Measurements from ENCODE around the gene SIAH3.

DNA sequence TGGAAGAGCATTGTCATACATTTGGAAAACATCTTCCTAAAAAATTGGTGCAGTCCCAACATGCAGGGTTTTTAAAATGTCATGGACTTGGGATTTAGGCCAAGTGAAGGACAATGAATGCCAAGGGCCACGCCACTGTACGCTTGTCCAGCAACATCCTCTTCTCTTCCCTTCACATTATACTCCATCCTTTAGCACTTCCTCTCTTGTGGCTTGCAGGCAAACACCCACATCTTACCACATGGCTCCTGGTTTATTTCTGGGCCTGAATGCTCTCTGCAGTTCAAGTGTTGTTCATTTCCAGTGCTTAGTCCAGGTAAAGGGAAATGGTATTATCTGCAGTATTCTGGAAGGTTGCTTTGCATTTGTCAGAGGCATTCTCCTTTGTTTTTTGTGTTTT lies 104.5 kb downstream of the SIAH3 start:
- no peak for TF ChIP-seq SP1 (IDR thresholded peaks at IDR 0.05; ENCODE audit: low read depth, low read length)
- TF ChIP-seq ZZZ3 (IDR thresholded peaks at IDR 0.05; ENCODE audit: control insufficient read depth, insufficient read length, low read depth), result no peak
- TF ChIP-seq FOS (IDR thresholded peaks at IDR 0.05; ENCODE audit: borderline replicate concordance, extremely low read depth, insufficient read length), result no peak
- TF ChIP-seq KDM1A (IDR thresholded peaks at IDR 0.05; ENCODE audit: borderline replicate concordance), result no peak
- TF ChIP-seq HDAC6 (IDR thresholded peaks at IDR 0.05; ENCODE audit: unreplicated experiment), result no peak
- TF ChIP-seq, protein P1, sequence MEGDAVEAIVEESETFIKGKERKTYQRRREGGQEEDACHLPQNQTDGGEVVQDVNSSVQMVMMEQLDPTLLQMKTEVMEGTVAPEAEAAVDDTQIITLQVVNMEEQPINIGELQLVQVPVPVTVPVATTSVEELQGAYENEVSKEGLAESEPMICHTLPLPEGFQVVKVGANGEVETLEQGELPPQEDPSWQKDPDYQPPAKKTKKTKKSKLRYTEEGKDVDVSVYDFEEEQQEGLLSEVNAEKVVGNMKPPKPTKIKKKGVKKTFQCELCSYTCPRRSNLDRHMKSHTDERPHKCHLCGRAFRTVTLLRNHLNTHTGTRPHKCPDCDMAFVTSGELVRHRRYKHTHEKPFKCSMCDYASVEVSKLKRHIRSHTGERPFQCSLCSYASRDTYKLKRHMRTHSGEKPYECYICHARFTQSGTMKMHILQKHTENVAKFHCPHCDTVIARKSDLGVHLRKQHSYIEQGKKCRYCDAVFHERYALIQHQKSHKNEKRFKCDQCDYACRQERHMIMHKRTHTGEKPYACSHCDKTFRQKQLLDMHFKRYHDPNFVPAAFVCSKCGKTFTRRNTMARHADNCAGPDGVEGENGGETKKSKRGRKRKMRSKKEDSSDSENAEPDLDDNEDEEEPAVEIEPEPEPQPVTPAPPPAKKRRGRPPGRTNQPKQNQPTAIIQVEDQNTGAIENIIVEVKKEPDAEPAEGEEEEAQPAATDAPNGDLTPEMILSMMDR (IDR thresholded peaks at IDR 0.05 in 2 of 3, conservative IDR thresholded peaks at IDR 0.05 in 1 of 3; ENCODE audit: control insufficient read depth in 2 of 3, extremely low read depth in 1 of 3, insufficient read depth in 1 of 3, low read depth in 3 of 3, low read length in 3 of 3), result no peak
- TF ChIP-seq NR2C2 (IDR thresholded peaks at IDR 0.05; ENCODE audit: borderline replicate concordance, control insufficient read depth, insufficient read length, low read depth), result no peak
- TF ChIP-seq TBL1XR1 (IDR thresholded peaks at IDR 0.05; ENCODE audit: low read depth, low read length), result no peak
- TF ChIP-seq, protein P2, sequence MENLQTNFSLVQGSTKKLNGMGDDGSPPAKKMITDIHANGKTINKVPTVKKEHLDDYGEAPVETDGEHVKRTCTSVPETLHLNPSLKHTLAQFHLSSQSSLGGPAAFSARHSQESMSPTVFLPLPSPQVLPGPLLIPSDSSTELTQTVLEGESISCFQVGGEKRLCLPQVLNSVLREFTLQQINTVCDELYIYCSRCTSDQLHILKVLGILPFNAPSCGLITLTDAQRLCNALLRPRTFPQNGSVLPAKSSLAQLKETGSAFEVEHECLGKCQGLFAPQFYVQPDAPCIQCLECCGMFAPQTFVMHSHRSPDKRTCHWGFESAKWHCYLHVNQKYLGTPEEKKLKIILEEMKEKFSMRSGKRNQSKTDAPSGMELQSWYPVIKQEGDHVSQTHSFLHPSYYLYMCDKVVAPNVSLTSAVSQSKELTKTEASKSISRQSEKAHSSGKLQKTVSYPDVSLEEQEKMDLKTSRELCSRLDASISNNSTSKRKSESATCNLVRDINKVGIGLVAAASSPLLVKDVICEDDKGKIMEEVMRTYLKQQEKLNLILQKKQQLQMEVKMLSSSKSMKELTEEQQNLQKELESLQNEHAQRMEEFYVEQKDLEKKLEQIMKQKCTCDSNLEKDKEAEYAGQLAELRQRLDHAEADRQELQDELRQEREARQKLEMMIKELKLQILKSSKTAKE (IDR thresholded peaks at IDR 0.05; ENCODE audit: low read depth, poor library complexity, severe bottlenecking), result no peak
- TF ChIP-seq BCL11A (IDR thresholded peaks at IDR 0.05; ENCODE audit: low read depth, low read length), result no peak
- no peak for TF ChIP-seq POLR2AphosphoS2 (IDR thresholded peaks at IDR 0.05; ENCODE audit: low read depth, low read length)
- no peak for TF ChIP-seq TAF1 (IDR thresholded peaks at IDR 0.05; ENCODE audit: borderline replicate concordance, low read depth, low read length)
- no peak for TF ChIP-seq SMC3 (IDR thresholded peaks at IDR 0.05; ENCODE audit: borderline replicate concordance, low read length)
- TF ChIP-seq, protein P3, sequence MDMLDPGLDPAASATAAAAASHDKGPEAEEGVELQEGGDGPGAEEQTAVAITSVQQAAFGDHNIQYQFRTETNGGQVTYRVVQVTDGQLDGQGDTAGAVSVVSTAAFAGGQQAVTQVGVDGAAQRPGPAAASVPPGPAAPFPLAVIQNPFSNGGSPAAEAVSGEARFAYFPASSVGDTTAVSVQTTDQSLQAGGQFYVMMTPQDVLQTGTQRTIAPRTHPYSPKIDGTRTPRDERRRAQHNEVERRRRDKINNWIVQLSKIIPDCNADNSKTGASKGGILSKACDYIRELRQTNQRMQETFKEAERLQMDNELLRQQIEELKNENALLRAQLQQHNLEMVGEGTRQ (IDR thresholded peaks at IDR 0.05; ENCODE audit: borderline replicate concordance, low read depth, low read length), result no peak

Measured in GM12878 (cell line).